Measurements from ENCODE around the gene ZNF649.

GRCh38 chr19:51884713-51885112, 20.1 kb downstream of the ZNF649 start:
- no peak for TF ChIP-seq CTCF (IDR thresholded peaks at IDR 0.05)
- no peak for TF ChIP-seq POLR2A (IDR thresholded peaks at IDR 0.05)

All from heart left ventricle (tissue), 13 donors.